Measurements from ENCODE around the gene SPIC. TPM values are rescaled to one million over a fixed set of nuclear protein-coding genes. Genes with fewer than 3 reads are reported as not detected.

Gene SPIC
- total and polyA plus RNA-seq, 2 donors (not counting 3 experiments of a cell fraction or from before 2014, with no cell fraction given), result not detected

GRCh38 chr12:101436136-101436535, 39.0 kb upstream of the SPIC start:
- Histone ChIP-seq H3K4me2 (ENCODE audit: insufficient read depth, low read length) (no peak overlapping the region), H3K4me1 (ENCODE audit: control insufficient read depth, extremely low read depth, insufficient read depth, low read length) (no peaks in the 10 kb centered on the region), H3K9ac (replicated peaks; ENCODE audit: extremely low read depth, insufficient read depth, low read length) (no peak overlapping the region), H3K79me2 (ENCODE audit: control insufficient read depth, insufficient read depth, low read length) (no peaks in the 10 kb centered on the region), H3K9me1 (replicated peaks; ENCODE audit: control insufficient read depth, extremely low read depth, insufficient read depth, low read length) (no peaks in the 10 kb centered on the region), H3K9me3 (replicated peaks; ENCODE audit: control insufficient read depth, insufficient read depth, low read length) (no peaks in the 10 kb centered on the region), H3K27ac (ENCODE audit: insufficient read depth, low read depth, low read length) (no peak overlapping the region), H3K27me3 (ENCODE audit: control insufficient read depth in 2 of 2, insufficient read depth in 2 of 2, low read length in 2 of 2) (no peaks in the 10 kb centered on the region), H3K36me3 (ENCODE audit: control insufficient read depth in 2 of 2, extremely low read depth in 1 of 2, insufficient read depth in 2 of 2, low read length in 2 of 2) (no peaks in the 10 kb centered on the region), H3K4me3 (replicated peaks in 1 of 3; ENCODE audit: insufficient read depth in 1 of 3, low read depth in 1 of 3, low read length in 3 of 3) (no peak overlapping the region), H2AFZ (ENCODE audit: low read depth, low read length) (no peak overlapping the region), H4K20me1 (replicated peaks; ENCODE audit: control insufficient read depth, extremely low read depth, insufficient read depth, low read length) (no peaks in the 10 kb centered on the region)
- dilution Hi-C loops (cut with MboI; ENCODE audit: extremely low pct_ligation_motif_present, low sequenced_read_pairs), result no loop called here
- TF ChIP-seq CTCF (IDR thresholded peaks at IDR 0.05; ENCODE audit: extremely low read depth in 1 of 2, insufficient read depth in 1 of 2, low read depth in 1 of 2, low read length in 2 of 2), result no peak
- no peak for FAIRE-seq
- intact Hi-C loops (cut with micrococcal nuclease), result no loop called here
- no TSS peak for BruUV-seq (replicated peaks)
- ChIA-PET CTCF (no interaction called here), POLR2A (no interaction called here)
- DNase-seq (ENCODE audit: low read depth, low spot score), result no peak

- no peaks in the 10 kb centered on the region for H3K4me1 ChIP-seq (ENCODE audit: control insufficient read depth, extremely low read depth, insufficient read depth, low read length)
- intact Hi-C loops (cut with micrococcal nuclease) (no loop called here), dilution Hi-C loops (cut with MboI; ENCODE audit: extremely low pct_ligation_motif_present, low sequenced_read_pairs) (no loop called here)
- H4K20me1 ChIP-seq (replicated peaks; ENCODE audit: control insufficient read depth, extremely low read depth, insufficient read depth, low read length), result no peaks in the 10 kb centered on the region
- no peak for TF ChIP-seq POLR2AphosphoS5 (IDR thresholded peaks at IDR 0.05; ENCODE audit: insufficient read depth, low read depth, low read length)
- TF ChIP-seq GATA2 (IDR thresholded peaks at IDR 0.05; ENCODE audit: insufficient read depth, insufficient read length, low read depth, low read length), result no peak
- ChIA-PET CTCF (no interaction called here), POLR2A (no interaction called here)
- no peak overlapping the region for H3K4me2 ChIP-seq (ENCODE audit: insufficient read depth, low read length)
- H3K36me3 ChIP-seq (ENCODE audit: control insufficient read depth in 2 of 2, extremely low read depth in 1 of 2, insufficient read depth in 2 of 2, low read length in 2 of 2), result no peaks in the 10 kb centered on the region
- no peak overlapping the region for H2AFZ ChIP-seq (ENCODE audit: low read depth, low read length)
- H3K9me3 ChIP-seq (replicated peaks; ENCODE audit: control insufficient read depth, insufficient read depth, low read length), result no peaks in the 10 kb centered on the region
- H3K4me3 ChIP-seq (replicated peaks in 1 of 3; ENCODE audit: insufficient read depth in 1 of 3, low read depth in 1 of 3, low read length in 3 of 3), result no peak overlapping the region
- no peaks in the 10 kb centered on the region for H3K79me2 ChIP-seq (ENCODE audit: control insufficient read depth, insufficient read depth, low read length)
- no peaks in the 10 kb centered on the region for H3K27me3 ChIP-seq (ENCODE audit: control insufficient read depth in 2 of 2, insufficient read depth in 2 of 2, low read length in 2 of 2)
- DNase-seq (ENCODE audit: low read depth, low spot score), result no peak
- no peak for FAIRE-seq
- no peaks in the 10 kb centered on the region for H3K9me1 ChIP-seq (replicated peaks; ENCODE audit: control insufficient read depth, extremely low read depth, insufficient read depth, low read length)
- no TSS peak for BruUV-seq (replicated peaks)
- H3K27ac ChIP-seq (ENCODE audit: insufficient read depth, low read depth, low read length), result no peak overlapping the region
- no peak overlapping the region for H3K9ac ChIP-seq (replicated peaks; ENCODE audit: extremely low read depth, insufficient read depth, low read length)
Measured at GRCh38 chr12:101439236-101439635, 35.9 kb upstream of the SPIC start.

Measured in endothelial cell of umbilical vein (primary cell).